ENCODE measurements around the gene RAD54L2. TPM values are rescaled to one million over a fixed set of nuclear protein-coding genes. Genes with fewer than 3 reads are reported as not detected.
"Not testable (repeated sequence)": the region's sequence is repeated elsewhere in the genome, so short reads cannot be mapped to it uniquely, and the experiment has no call there.

The RAD54L2 gene
- total RNA-seq, 2 experiments from 2014 or later, result 26.4 to 28.0 TPM

DNA sequence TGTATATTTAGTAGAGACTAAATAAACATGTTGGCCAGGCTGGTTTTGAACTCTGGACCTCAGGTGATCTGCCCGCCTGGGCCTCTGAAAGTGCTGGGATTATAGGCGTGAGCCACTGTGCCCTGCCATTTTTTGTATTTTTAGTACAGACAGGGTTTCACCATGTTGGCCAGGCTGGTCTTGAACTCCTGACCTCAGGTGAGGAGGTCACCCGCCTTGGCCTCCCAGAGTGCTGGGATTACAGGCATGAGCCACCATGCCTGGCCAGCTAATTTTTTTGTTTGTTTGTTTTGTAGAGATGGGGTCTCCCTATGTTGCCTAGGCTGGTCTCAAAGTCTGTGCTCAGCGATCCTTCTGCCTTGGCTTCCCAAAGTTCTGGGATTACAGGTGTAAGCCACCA lies 23.9 kb downstream of the RAD54L2 start:
- not testable (repeated sequence) for H3K4me1 Mint-ChIP-seq, DNase-seq, H3K4me3 Mint-ChIP-seq, H3K27me3 Mint-ChIP-seq, H3K27ac Mint-ChIP-seq, H3K9me3 Mint-ChIP-seq
- peaks cover 11% of the 10 kb centered on the region for H3K36me3 Mint-ChIP-seq

DNA sequence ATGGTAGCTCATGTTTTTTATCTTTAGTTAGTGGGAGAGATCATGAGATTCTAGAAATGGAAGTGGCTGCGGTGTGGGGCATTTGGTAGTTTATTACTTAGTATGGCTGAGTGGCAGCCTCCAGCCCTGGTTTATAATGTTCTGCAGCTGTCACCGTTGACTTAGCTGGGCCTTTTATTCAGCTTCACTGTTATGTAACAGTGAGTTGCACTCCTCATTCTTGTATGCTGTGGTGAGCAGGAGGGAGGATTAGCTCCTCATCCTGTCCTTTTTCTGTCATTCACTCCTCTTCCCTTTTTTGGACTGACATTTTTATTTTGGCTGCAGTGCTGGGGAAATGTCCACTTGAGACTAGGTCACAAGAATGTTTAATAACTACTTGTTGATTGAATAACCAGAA lies 29.5 kb downstream of the RAD54L2 start:
- H3K4me3 Mint-ChIP-seq, result no peak overlapping the region
- DNase-seq, result no peak
- H3K27ac Mint-ChIP-seq, result no peak overlapping the region
- peaks cover 10% of the 10 kb centered on the region for H3K4me1 Mint-ChIP-seq
- H3K9me3 Mint-ChIP-seq, result no peaks in the 10 kb centered on the region
- H3K36me3 Mint-ChIP-seq, result peaks cover 12% of the 10 kb centered on the region
- H3K27me3 Mint-ChIP-seq, result no peaks in the 10 kb centered on the region

DNA sequence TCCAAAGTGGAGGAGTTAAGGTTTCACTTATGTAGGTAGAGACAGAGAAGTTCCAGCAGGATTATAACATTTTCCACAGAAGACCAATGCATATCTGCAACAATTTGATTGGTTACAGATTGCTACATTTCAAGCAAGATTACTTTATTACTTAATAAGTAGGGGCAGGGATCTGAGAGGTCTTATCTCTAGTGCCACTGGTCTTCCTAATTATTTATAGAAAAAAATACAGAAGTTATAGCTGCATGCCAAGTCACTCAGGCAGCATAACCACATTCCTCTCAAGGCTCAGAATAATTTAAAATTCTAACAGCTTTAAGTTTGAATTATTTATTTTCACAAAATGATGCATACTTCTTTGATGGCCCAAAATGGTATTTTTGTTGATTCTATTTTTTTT lies 30.5 kb downstream of the RAD54L2 start:
- H3K27me3 Mint-ChIP-seq, result no peaks in the 10 kb centered on the region
- DNase-seq, result no peak
- peaks cover 1% of the 10 kb centered on the region for H3K9me3 Mint-ChIP-seq
- no peak overlapping the region for H3K4me3 Mint-ChIP-seq
- peaks cover 7% of the 10 kb centered on the region for H3K4me1 Mint-ChIP-seq
- H3K36me3 Mint-ChIP-seq, result peaks cover 18% of the 10 kb centered on the region
- H3K27ac Mint-ChIP-seq, result no peak overlapping the region

DNA sequence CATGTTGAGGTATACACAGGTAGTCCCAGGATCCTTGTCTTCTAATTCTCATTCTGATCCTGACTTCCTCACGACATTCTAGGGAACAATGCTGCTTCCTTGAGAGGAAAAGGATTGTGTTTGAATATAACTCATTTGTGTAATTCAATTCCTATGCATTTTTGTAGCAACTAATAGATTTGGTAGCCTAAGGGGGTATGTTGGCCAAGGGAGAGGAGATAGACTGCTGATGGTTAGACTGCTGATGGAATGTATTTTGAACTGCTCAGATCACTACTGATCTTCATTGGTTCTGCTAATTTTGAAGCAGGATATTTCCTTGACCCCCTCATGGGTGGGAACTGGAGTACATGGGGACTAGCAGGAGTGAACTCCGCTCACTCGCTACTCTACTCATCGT lies 39.7 kb downstream of the RAD54L2 start:
- DNase-seq, result no peak
- H3K27ac Mint-ChIP-seq, result no peak overlapping the region
- H3K4me3 Mint-ChIP-seq, result no peak overlapping the region
- H3K36me3 Mint-ChIP-seq, result peaks cover 37% of the 10 kb centered on the region
- H3K4me1 Mint-ChIP-seq, result peaks cover 19% of the 10 kb centered on the region
- H3K27me3 Mint-ChIP-seq, result no peaks in the 10 kb centered on the region
- peaks cover 3% of the 10 kb centered on the region for H3K9me3 Mint-ChIP-seq

DNA sequence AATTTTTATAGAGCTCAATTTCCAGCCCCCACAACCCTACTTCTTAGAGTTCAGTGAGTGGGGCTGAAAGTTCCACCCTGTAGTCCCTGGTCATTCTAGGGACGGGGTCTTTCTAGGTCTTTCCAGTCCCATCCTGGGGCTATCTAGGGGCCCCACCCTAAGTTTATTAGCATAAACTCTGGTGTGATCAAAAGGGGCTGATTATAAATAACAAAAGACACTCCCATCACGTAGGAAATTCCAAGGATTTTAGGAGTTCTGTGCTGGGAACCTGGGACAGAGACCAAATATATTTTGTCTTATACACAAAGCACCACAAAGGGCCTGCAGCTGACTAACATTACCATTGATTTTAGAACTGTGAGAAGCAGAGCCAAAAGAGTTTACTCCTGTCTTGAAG lies 41.9 kb downstream of the RAD54L2 start:
- Mint-ChIP-seq H3K4me3 (no peak overlapping the region), H3K27me3 (no peaks in the 10 kb centered on the region), H3K36me3 (peaks cover 17% of the 10 kb centered on the region), H3K4me1 (peaks cover 15% of the 10 kb centered on the region), H3K9me3 (no peaks in the 10 kb centered on the region), H3K27ac (no peak overlapping the region)
- DNase-seq, result no peak

DNA sequence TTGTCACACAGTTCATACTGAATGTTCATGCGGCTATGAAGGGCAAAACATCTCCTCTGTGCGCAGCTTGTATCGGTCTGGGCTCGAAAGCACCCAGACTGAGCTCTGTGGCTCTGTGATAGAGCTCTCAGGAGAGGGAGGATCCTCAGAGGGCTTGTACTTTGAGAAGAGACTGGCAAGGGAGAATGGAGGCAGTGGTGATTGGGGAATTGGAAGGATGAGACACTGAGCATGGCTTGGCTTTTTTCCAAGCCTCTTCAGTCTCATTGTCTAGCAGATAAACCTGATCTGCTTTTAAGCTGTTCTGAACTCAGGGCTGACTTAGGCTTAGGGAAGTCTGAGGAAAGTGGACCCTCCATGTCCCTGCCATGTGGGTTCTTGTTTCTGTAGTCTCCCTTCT lies 43.0 kb downstream of the RAD54L2 start:
- Mint-ChIP-seq H3K4me1 (peaks cover 5% of the 10 kb centered on the region), H3K9me3 (no peaks in the 10 kb centered on the region), H3K36me3 (peaks cover 15% of the 10 kb centered on the region), H3K27me3 (no peaks in the 10 kb centered on the region), H3K4me3 (no peak overlapping the region), H3K27ac (no peak overlapping the region)
- no peak for DNase-seq

DNA sequence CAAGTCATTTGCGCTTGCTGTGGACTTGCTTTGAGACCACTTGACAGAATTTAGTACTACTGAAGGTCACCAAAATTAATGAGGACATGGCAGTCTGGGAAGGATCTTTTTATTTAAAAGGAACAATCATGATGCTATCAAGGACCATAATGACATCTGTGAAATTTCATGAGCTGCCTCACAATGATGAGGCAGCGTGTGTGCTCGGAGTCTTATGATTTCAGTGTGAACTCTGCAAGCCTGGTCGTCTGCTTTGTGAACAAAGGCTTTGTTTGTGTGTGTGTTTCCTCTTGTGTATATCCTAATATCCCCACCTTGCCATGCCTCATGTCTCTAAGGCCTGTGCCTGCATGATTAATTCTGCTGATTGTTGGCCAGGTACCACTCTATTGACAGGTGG lies 46.7 kb downstream of the RAD54L2 start:
- no peaks in the 10 kb centered on the region for H3K27me3 Mint-ChIP-seq
- H3K4me1 Mint-ChIP-seq, result peaks cover 3% of the 10 kb centered on the region
- no peak overlapping the region for H3K4me3 Mint-ChIP-seq
- no peak overlapping the region for H3K27ac Mint-ChIP-seq
- peaks cover 11% of the 10 kb centered on the region for H3K36me3 Mint-ChIP-seq
- H3K9me3 Mint-ChIP-seq, result no peaks in the 10 kb centered on the region
- DNase-seq, result no peak

DNA sequence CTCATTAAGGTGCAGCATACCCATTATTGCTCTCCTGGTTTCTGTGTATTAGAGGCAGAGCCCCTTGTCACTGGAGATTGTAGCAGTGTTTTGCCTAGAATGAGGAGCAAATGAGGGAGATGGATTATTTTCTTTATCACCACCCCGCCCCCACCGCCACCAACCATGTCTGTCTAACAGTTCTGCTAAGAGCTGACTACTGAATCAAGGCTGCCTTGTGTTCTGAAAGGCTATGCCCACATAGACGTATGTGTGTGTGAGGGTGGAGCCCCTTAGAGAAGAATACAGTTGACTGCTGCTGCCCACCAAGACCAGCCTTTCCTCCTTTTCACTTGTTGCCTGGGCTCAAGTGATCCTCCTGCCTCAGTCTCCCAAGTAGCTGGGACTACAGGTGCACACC lies 47.4 kb downstream of the RAD54L2 start:
- H3K36me3 Mint-ChIP-seq, result peaks cover 11% of the 10 kb centered on the region
- H3K4me1 Mint-ChIP-seq, result peaks cover 3% of the 10 kb centered on the region
- no peaks in the 10 kb centered on the region for H3K27me3 Mint-ChIP-seq
- no peak for DNase-seq
- H3K9me3 Mint-ChIP-seq, result no peaks in the 10 kb centered on the region
- no peak overlapping the region for H3K4me3 Mint-ChIP-seq
- no peak overlapping the region for H3K27ac Mint-ChIP-seq

Other genes with a start within 250 kb of the RAD54L2 start
- 100 to 1,000 TPM; 157 to 159 TPM for gene MANF, start 153.4 kb upstream of the RAD54L2 start, total RNA-seq
- 10 to 100 TPM; 34.5 to 35.6 TPM for gene RBM15B, start 147.4 kb upstream of the RAD54L2 start, total RNA-seq
- gene DCAF1, start 38.7 kb upstream of the RAD54L2 start, total RNA-seq, result 10 to 100 TPM; 40.7 to 42.4 TPM
- 10 to 100 TPM; 37.1 to 39.5 TPM for gene TEX264, start 132.5 kb downstream of the RAD54L2 start, total RNA-seq
- under 1 TPM; 0.37 to 0.46 TPM for gene GRM2, start 168.3 kb downstream of the RAD54L2 start, total RNA-seq
- gene IQCF6, start 240.5 kb downstream of the RAD54L2 start, total RNA-seq, result not detected

Data from activated naive CD8-positive, alpha-beta T cell treated with anti-CD3 and anti-CD28 coated beads for 36 hours (primary cell).